GM03348 (cell line): Measurements from ENCODE around the gene POLR3B.

ENCODE experiments used
- DNase-seq: peaks from one replicate; pipeline ENCODE4 v3.0.0; 2012; ENCODE audit warnings: low spot score

POLR3B gene

DNA sequence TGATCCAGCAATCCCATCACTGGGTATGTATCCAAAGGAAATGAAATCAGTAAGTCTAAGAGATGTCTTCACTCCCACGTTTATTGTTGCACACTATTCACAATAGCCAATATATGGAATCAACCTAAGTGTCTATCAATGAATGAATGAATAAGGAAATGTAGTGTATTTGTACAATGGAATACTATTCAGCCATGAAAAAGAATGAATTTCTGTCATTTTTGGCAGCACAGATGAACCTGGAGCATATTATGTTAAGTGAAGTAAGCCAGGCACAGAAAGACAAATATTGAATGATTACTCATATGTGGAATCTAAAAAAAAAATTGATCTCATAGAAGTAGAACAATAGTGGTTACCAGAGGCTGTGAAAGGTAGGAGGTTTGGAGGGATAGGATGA lies 194.7 kb downstream of the POLR3B start:
- DNase-seq, result no peak
